Fibroblast of skin of scalp (primary cell): ENCODE results near the gene CNOT9.
A peak's percentile ranks its signal among the peaks of the same experiment; 100 is the strongest.

Experiments used
- DNase-seq: peaks from one replicate; pipeline ENCODE4 v3.0.0-alpha.2; 2013

Gene CNOT9

DNA sequence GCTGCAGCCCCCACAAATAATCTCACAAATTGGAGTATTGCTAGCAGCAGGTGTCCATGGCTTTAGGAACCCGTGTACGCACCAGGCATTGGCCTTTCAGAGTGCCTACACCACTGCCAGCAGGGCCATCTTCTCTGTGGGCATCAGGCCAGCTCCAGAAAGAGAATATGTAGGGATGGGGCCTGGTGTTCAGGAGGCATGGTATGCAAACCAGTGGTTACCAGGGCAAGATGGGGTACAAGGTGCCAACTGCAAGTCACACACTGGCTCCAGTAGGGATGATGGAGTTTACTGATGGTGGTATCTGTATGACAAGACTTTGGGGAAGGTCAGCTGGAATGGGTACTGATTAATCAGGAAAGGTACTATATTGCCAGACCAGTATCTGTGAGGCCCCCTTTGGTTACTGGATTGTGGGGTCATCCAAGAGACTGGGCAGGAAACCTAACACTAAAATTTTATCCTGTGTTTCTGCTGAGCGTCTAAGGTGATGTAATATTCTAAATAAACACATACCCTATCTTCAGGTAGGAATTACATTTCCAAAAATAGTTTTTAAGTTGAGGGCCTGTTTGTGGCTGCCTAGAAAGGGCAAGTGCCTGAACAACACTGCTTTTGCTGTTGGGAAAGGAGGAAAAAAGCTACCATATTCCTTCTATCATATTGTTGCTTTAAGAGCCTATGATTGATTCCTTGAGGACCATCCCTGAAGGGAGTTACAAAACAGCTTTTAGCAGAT, 9.0 kb downstream of the CNOT9 start:
- DNase-seq = no peak

DNA sequence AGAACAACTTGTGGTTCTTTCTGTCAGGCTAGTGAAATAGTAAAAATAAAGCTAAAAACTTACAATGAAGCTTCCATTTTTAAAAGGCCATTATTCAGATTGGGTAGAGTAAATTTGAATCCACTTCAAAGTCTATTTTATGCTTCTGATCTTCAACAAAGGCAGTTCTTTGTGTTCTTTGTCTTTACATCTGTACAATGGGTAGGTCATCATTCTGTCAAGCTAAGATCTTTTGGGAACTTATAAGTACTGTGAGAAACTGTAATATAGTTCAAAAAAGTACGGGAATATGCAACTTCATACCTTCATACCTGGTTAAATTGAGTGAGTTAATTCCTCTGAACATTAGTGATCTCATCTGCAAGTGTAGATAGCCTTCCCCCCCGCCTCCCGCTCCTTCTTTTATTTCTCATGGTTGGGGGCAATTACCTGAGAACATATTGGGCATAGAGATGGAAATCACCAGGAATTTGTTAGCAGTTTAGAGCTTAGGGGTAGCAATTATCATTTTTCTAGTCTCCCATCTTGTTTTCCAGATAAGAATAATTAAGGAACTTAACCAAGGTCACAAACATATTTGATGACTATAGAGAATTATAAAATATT, 9.7 kb downstream of the CNOT9 start:
- DNase-seq = no peak

DNA sequence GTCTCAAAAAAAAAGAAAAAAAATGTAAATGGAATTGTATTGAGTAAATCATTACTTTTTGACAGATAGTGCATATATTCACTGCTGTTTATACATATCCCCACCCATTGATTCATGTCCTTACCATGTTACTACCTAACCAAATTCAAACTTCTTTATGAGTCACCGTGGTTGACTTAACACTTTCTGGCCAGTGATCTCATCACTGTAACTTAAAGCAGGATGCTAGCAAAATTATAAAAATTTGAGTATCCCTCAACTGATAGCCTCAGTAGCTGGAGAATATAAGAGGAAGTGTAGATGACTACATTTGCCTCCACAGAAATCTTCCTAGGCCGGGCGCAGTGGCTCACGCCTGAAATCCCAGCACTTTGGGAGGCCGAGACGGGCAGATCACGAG, 13.4 kb downstream of the CNOT9 start:
- DNase-seq = peak; percentile 75

DNA sequence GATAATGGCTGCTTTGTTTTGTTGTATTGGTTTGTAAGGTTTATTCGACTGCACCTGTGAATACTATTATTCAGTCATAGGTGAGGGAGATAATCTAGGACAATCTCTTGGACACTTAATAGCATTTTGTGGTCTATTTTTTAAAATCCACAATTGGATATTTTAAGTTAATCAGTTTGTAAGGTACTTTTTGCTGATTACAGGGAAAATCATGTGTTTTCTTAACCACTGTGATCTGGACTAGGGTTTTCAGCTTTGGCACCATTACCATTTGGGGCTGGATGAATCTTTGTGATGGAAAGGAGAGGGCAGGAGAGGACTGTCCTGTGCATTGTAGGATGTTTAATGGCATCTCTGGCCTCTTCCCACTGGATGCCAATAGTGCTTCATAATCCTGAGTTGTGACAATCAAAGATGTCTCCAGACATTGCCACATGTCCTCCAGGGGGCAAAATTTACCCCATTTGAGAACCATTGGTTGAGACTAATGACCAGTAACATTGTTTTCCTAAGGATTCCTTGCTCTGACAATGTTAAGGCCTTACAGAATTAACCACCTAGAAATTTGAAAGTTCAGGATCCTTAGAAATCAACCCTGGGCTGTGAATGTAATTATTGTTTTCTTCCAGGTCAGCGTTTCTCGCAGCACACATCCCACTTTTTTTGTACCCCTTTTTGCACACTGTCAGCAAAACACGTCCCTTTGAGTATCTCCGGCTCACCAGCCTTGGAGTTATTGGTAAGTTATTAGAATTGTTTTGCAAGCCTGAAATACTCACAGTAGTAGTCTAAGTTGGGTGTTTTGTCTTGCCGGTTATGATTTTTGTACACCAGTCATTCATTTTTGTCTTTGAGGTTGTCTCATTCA, 15.6 kb downstream of the CNOT9 start:
- DNase-seq = no peak

DNA sequence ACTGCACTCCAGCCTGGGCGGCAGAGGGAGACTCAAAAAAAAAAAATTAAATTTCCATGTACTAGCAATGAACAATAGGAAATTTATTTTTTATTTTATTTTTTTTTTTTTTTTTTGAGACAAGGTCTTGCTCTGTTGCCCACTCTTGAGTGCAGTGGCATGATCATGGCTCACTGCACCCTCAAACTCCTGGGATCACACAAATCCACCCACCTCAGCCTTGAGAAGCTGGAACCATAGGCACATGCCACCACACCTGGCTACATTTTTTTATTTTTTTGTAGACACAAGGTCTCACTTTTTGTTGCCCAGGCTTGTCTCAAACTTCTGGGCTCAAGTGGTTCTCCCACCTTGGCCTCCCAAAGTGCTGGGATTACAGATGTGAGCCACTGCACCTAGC, 16.9 kb downstream of the CNOT9 start:
- no peak for DNase-seq

DNA sequence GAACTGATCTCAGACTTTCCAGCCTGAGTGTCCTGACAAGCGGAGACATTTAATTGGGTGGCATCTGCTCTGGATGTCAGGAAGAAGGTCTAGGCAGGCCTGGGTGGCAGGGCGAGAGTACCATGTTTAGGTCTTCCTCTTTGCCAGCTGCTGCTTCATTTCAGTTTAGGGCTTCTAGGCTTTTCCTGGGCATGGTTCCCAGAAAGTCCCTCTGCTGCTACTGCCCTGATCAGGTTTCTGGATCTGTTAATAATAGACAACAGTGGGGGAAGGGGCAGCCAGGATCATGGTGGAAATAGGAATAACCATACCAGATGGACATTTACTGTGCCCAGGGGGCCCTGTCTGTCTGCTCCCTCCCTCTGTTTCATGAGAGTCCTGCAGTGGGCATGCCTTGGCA, 36.8 kb downstream of the CNOT9 start:
- peak; percentile 63 for DNase-seq

DNA sequence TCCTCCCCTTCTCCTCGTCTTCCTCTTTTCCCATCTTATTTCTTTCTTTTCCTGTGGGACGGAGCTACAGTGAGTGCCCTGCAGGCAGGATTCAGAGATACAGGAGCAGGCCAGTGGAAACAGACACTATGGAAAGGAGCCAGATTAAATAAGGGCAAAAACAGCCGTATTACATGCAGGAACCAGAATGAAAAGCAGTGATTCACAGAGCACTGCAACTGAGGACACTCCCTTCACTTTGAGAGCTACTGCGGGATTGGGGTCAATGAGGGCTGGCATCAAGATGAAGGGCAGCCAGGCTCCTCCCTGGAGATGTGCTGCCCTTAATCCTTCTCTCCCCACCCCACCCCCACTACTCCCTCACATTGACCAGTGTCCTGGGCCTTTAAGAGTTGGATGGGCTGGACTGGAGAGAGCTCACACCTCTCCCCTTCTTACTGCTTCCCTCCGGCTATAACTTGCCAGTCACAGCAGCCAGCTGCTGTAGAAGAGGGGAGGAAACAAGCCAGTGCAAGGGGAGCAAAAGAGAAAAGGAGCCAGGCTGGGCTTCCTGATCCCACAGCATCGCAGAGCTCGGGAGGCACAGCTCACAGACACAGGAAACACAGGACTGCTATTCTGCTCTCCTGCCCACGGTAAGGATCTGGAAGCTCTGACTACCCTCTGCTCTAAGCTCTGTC, 38.9 kb downstream of the CNOT9 start, which contains the start of gene PLCD4:
Gene PLCD4, plus strand, starts transcription at position 464 of the 680 bp plus-strand sequence. CDS start 7,841 bp downstream, outside the sequence.
- peak; percentile 69 for DNase-seq

DNA sequence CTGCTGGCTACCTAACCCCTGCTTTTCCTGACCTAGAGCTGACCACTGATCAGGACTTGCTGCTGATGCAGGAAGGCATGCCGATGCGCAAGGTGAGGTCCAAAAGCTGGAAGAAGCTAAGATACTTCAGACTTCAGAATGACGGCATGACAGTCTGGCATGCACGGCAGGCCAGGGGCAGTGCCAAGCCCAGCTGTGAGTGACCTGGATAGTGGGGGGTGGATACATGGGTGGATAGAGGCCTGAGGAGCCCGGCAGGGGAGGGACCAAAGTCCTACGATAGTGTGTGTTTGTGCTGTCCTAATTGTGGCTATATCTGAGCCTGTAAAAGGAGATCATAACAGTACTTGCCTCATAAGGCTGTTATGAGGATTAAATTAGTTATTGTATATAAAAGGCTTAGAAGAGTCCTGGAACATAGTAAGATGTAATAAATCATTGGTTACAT, 47.3 kb downstream of the CNOT9 start:
- no peak for DNase-seq

DNA sequence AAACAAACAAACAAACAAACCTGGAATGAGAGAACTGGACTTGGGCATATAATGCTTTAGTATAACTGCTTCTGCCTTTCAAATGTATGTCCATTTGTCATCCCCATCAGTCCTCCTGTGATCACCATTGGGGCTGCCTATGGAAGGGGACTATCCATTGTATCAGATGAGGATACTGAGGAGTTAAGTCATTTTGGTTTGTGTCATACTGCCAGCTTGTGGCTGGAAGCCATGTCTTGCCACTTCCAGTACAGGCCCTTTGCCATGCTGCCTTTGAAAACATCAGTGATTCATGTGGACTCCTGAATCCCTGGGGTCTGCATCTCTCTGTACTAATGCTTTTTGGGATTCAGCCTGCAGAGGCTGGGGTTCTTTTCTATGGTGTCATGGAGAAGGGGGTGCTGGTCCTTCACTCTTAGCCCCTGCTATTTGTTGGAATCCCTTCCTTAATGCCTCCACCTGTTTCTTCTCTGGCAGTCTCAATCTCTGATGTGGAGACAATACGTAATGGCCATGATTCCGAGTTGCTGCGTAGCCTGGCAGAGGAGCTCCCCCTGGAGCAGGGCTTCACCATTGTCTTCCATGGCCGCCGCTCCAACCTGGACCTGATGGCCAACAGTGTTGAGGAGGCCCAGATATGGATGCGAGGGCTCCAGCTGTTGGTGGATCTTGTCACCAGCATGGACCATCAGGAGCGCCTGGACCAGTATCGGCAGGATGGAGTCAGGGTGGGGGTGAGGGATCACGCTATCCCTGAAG, 49.6 kb downstream of the CNOT9 start:
- DNase-seq = peak; percentile 25

DNA sequence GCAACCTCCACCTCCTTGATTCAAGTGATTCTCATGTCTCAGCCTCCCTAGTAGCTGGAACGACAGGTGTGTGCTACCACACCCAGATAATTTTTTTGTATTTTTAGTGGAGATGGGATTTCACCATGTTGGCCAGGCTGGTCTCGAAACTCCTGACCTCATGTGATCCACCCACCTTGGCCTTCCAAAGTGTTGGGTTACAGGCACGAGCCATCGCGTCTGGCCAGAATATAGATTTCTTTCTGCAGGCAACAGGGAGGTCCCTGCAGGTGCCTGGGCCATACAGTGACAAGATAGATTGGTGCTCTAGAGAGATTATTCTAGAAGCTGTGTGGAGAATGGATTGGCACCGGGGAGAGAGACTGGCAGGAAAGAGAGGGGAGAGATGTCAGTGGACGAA, 52.4 kb downstream of the CNOT9 start:
- no peak for DNase-seq

DNA sequence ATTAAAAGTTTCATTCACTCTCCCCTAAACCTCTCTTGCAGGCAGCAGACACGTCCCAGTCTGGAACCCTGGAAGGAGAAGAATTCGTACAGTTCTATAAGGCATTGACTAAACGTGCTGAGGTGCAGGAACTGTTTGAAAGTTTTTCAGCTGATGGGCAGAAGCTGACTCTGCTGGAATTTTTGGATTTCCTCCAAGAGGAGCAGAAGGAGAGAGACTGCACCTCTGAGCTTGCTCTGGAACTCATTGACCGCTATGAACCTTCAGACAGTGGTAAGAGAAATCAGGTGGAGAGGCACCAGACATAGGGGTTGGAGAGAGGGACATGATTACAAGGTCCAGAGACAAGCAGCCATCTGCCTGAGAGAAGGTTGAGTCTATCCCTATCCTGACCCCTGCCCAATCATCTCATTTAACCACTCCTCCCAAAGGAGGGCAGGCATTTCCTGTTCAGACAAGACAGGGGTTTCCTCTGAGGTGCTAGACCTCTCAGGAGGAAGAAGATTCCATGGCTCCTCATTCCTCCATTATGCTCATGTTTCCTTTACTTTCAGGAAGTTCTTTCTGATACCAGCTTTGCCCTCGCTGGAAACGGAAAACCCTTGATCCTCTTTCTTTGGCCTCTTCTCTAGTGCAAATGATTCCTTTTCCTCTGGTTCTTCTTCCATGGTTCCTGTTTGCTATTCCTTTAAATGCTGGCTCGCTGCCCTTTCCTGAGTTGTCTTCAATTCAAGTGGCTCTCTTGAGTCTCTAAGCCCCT, 54.1 kb downstream of the CNOT9 start:
- peak; percentile 44 for DNase-seq

DNA sequence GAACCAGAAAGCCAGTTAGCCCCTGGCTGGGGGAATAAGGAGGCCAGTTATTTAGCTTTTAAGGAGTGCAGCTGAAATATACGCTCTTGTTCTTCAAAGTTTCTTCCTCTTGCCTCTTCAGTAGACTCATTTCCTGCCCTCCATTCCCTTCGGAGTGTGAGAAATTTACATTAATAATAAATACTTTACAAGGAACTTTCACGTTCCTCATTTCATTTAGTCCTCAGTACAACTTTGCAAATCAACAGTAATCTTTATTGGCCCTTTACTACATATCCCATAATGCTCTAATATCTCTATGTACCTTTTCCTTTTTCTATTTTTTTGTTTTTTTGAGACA, 54.7 kb downstream of the CNOT9 start:
- DNase-seq = no peak

DNA sequence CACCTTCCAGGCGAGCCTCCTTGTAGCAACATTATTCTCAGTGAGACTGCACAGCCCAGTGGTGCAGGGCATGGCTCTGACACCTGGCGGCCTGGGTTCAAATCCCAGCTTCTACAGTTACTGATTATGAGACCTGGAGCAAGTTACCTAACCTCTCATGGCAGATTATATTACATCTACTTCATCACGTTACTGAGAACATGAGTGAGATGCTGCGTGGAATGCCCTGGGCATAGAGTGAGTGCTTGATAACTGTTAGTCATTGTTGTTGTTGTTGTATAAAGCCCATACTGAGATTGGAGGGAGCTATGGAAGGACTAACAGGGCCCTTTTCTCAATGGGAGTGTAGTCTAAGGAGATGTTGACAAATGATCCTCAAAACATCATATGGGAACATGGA, 57.7 kb downstream of the CNOT9 start:
- no peak for DNase-seq

DNA sequence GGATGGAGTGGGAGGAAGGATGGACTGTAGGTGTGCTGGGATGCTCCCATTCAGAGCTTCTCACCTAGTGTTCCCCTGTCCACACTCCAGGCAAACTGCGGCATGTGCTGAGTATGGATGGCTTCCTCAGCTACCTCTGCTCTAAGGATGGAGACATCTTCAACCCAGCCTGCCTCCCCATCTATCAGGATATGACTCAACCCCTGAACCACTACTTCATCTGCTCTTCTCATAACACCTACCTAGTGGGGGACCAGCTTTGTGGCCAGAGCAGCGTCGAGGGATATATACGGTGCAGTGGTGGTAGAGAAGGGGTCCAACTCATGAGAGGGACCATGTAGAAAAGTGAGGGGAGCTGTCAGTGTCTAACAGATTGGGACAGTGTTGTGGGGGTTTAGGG, 59.3 kb downstream of the CNOT9 start:
- DNase-seq = no peak

DNA sequence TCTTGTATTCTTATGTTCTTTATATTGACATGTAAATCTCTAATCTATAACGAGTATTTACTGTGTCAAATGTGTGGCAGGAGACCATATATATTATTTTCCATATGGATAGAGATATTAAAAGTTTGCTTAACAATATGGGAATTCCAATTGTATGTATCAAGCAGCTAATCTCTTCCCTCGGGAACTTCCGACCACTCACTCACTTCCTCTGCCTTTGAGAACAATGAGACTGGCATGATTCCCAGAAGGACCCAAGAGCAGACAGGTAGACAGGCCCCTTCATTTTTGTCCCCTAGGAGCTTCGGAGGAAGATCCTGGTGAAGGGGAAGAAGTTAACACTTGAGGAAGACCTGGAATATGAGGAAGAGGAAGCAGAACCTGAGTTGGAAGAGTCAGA, 63.2 kb downstream of the CNOT9 start:
- DNase-seq = peak; percentile 40

DNA sequence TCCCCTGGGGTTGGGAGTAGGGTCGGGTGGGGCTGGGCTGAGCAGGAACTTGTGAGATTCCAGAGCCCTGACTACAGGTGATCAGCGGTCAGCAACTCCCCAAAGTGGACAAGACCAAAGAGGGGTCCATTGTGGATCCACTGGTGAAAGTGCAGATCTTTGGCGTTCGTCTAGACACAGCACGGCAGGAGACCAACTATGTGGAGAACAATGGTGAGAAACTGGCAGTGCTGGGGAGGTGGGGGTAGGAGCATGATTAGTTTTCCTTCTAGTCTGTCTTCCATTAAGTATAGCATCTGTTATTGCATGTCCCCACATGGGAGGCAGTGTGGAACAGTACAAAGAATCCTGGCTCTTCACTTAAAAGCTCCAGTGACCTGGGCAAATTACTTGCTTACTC, 67.1 kb downstream of the CNOT9 start:
- DNase-seq = no peak

DNA sequence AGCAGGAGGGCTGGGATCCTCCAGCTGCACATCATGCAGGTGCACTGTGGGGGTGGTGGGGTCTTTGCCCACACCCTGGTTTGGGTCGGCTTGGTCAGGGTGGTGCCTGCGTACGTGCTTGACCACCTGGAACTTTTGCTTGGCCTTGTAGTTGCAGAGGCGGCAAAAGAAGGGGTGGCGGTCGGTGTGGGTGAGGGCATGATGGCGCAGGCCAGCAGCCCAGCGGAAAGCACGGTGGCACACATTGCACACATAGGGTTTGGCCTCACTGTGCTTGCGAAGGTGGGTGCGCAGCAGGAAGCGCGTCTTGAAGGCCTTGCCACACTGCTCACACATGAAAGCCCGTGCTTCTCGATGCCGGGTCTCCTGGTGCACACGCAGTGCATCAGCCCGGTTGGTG, 69.7 kb downstream of the CNOT9 start:
- no peak for DNase-seq

DNA sequence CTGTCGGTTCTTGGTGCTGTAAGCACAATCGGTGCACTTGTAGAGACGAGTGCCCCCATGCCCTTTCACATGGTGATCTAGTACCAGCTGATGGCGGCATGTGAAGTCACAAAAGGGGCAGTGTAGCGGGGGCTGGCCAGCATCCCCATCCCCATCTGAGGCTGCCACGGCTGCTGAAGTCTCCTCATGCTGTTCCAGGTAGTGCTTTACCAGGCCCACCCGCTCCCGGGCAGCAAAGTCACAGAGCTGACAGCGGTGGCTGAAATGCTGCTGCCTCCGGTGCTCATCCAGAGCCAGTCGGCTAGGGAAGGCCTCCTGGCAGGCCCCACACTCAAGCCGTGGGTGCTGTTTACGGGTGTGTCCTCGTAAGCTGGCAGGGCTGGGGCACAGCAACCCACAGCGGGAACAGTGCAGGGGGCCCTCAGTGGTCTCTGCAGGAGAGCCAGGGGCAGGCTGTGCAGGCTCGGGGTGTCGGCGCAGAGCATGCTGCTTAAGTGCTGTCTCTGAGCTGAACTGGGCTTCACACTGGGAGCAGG, 73.5 kb downstream of the CNOT9 start:
- DNase-seq = no peak

DNA sequence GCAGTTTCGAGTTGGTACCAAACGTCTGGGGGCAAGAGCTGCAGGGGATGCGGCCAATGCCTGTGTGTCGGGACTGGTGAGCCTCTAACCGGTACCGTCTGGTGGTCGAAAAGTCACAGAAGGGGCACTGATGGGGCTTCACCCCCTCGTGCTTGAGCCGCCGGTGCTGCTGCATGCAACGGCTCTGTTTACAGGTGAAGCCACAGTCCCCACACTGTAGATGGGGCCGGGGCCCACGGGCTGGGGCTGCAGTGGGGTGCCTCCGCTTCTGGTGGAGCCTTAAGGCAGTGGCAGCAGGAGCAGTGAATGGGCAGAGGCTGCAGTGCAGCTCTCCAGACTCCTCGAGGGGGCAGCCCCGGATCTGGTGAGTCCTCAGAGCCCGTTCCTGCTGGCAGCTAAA, 74.1 kb downstream of the CNOT9 start:
- no peak for DNase-seq

DNA sequence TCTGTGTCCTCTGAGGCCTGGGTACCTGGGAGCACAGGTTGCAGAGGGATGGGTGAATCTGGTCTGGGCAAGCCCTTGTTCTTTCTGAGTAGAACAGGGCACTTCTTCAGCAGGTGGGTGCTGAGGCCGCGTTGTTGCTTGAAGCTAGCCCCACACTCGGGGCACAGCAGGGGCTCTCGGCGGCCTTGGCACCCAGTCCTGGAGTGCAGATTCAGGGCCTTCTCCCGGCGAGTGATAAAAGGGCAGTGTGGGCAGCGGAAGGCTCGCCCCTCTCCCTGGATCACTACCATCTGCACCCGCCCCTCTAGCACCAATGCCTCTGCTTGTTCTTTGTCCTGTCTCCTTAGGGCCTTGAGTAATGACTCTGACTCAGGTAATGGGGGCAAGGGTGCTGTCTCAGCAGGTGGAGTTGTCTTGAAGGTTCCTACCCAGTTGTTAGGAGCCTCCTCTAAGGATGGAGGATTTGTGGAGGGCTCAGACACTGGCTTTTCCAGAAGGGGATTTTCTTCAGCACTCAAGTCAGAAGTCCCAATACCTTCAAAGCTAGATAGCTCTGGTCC, 75.2 kb downstream of the CNOT9 start:
- no peak for DNase-seq

DNA sequence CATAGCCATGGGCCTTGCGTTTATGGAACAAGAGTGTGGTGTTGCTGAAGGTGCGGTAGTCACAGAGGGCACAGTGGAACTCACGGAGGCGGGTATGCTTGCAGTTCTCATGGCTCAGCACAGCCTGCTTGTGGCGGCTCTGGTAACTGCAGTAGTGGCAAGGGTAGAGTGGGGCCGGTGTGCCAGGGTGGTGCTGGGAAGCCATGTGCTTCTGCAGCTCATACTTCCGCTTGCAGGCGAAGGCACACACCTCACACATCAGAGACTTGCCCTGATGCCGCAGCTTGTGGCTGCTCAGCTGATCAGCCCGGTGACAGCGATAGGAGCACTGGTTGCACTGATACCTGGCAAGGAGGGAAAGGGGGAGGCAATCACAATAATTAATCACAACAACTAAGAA, 76.1 kb downstream of the CNOT9 start:
- no peak for DNase-seq
